ENCODE data around the gene TMEM220. TPM values are rescaled to one million over a fixed set of nuclear protein-coding genes. Genes with fewer than 3 reads are reported as not detected.

Gene TMEM220
- polyA plus RNA-seq, 1 of the 3 experiments (the other 2 are of a cell fraction), result 2.7 TPM

- TF ChIP-seq FOXJ3 (CRISPR knock-in tag; IDR thresholded peaks at IDR 0.05), result no peak
- no peak for TF ChIP-seq TAF1 (IDR thresholded peaks at IDR 0.05; ENCODE audit: borderline replicate concordance, low read depth, low read length)
Measured at GRCh38 chr17:10761281-10761680, 31.5 kb upstream of the TMEM220 start (continued).

- H3K4me2 ChIP-seq, result no peak overlapping the region
- H3K79me2 ChIP-seq (ENCODE audit: insufficient read depth), result no peaks in the 10 kb centered on the region
- no peaks in the 10 kb centered on the region for H3K36me3 ChIP-seq (replicated peaks in 1 of 2; ENCODE audit: control insufficient read depth in 1 of 2, insufficient read depth in 2 of 2, low read length in 1 of 2)
- no peak overlapping the region for H3K9ac ChIP-seq
- no peaks in the 10 kb centered on the region for H3K9me3 ChIP-seq
- no peaks in the 10 kb centered on the region for H3F3A ChIP-seq (replicated peaks; ENCODE audit: insufficient read depth)
- H2AFZ ChIP-seq (ENCODE audit: low read depth), result no peak overlapping the region
- no peaks in the 10 kb centered on the region for H3K27me3 ChIP-seq (ENCODE audit: insufficient read depth)
- no peak for DNase-seq
- CTCF ChIA-PET, result interaction anchor here (1.1 to 1.2 kb wide), 3 partner anchors 9 to 21 kb away, joined by 3 to 5 read pairs (median 3); no protein-coding TSS in a partner anchor
- POLR2A ChIA-PET, result no interaction called here
- WGBS (ENCODE audit: low lambda C conversion rate), result 63% methylated on average over 6 of the region's 6 CpGs
- H3K4me3 ChIP-seq (ENCODE audit: low read depth in 2 of 2, low read length in 1 of 2), result no peak overlapping the region
- H3K9me2 ChIP-seq, result no peaks in the 10 kb centered on the region
- no peaks in the 10 kb centered on the region for H4K20me1 ChIP-seq (ENCODE audit: insufficient read depth)
- no peak overlapping the region for H3K27ac ChIP-seq (ENCODE audit: low read depth in 2 of 2, low read length in 1 of 2)
- TF ChIP-seq RAD21 (IDR thresholded peaks at IDR 0.05; ENCODE audit: low read length) (no peak), PBX3 (IDR thresholded peaks at IDR 0.05) (no peak), TEAD4 (IDR thresholded peaks at IDR 0.05; ENCODE audit: borderline replicate concordance, insufficient read depth) (no peak), ELF1 (IDR thresholded peaks at IDR 0.05) (no peak), GATA2 (CRISPR knock-in tag; IDR thresholded peaks at IDR 0.05) (no peak), TAF1 (IDR thresholded peaks at IDR 0.05; ENCODE audit: borderline replicate concordance, low read depth, low read length) (no peak), MAX (IDR thresholded peaks at IDR 0.05; ENCODE audit: low read depth) (no peak), RCOR1 (IDR thresholded peaks at IDR 0.05; ENCODE audit: low read length) (no peak), EP300 (IDR thresholded peaks at IDR 0.05; ENCODE audit: borderline replicate concordance in 1 of 2, low read depth in 1 of 2, low read length in 1 of 2) (no peak), EZH2phosphoT487 (IDR thresholded peaks at IDR 0.05; ENCODE audit: borderline replicate concordance, low read depth) (no peak), MEF2A (IDR thresholded peaks at IDR 0.05; ENCODE audit: borderline replicate concordance, low read depth) (no peak)
- H3K4me1 ChIP-seq (ENCODE audit: control insufficient read depth in 1 of 2, insufficient read depth in 2 of 2, low read depth in 1 of 2, low read length in 1 of 2), result peaks cover 0 to 18% of the 10 kb centered on the region in 2 experiments; a peak in 1 of 4 replicates
Measured at GRCh38 chr17:10758062-10758461, 28.2 kb upstream of the TMEM220 start.

- Histone ChIP-seq H3K79me2 (ENCODE audit: insufficient read depth) (no peaks in the 10 kb centered on the region), H3K27me3 (ENCODE audit: insufficient read depth) (no peaks in the 10 kb centered on the region), H3K4me2 (no peak overlapping the region), H3K36me3 (replicated peaks in 1 of 2; ENCODE audit: control insufficient read depth in 1 of 2, insufficient read depth in 2 of 2, low read length in 1 of 2) (no peaks in the 10 kb centered on the region), H3K9me2 (no peaks in the 10 kb centered on the region), H3K9ac (no peak overlapping the region), H4K20me1 (ENCODE audit: insufficient read depth) (no peaks in the 10 kb centered on the region), H3K27ac (ENCODE audit: low read depth in 2 of 2, low read length in 1 of 2) (no peak overlapping the region), H3K4me1 (ENCODE audit: control insufficient read depth in 1 of 2, insufficient read depth in 2 of 2, low read depth in 1 of 2, low read length in 1 of 2) (peaks cover 0 to 21% of the 10 kb centered on the region in 2 experiments; a peak in 1 of 4 replicates), H3K4me3 (ENCODE audit: low read depth in 2 of 2, low read length in 1 of 2) (no peak overlapping the region), H3F3A (replicated peaks; ENCODE audit: insufficient read depth) (no peaks in the 10 kb centered on the region), H2AFZ (ENCODE audit: low read depth) (no peak overlapping the region), H3K9me3 (no peaks in the 10 kb centered on the region)
- CTCF ChIA-PET, result interaction anchor here (0.8 to 1.2 kb wide), 4 partner anchors 9 to 87 kb away, joined by 3 to 5 read pairs (median 4); no protein-coding TSS in a partner anchor
- no peak for DNase-seq
- POLR2A ChIA-PET, result no interaction called here
- WGBS (ENCODE audit: low lambda C conversion rate), result 40% methylated on average over 2 of the region's 2 CpGs
- TF ChIP-seq FOXM1 (IDR thresholded peaks at IDR 0.05; ENCODE audit: low read depth), result no peak
- no peak for TF ChIP-seq FOSL2 (IDR thresholded peaks at IDR 0.05; ENCODE audit: borderline replicate concordance, low read depth)
- TF ChIP-seq MEF2A (IDR thresholded peaks at IDR 0.05; ENCODE audit: borderline replicate concordance, low read depth), result no peak
- TF ChIP-seq ZBTB33 (IDR thresholded peaks at IDR 0.05; ENCODE audit: borderline replicate concordance, low read depth), result no peak
- TF ChIP-seq SMC3 (IDR thresholded peaks at IDR 0.05; ENCODE audit: low read depth, low read length), result no peak
- TF ChIP-seq NRF1 (IDR thresholded peaks at IDR 0.05; ENCODE audit: low read depth, low read length), result no peak
- TF ChIP-seq MXI1 (IDR thresholded peaks at IDR 0.05; ENCODE audit: low read depth, low read length), result no peak
- TF ChIP-seq REST (IDR thresholded peaks at IDR 0.05; ENCODE audit: low read depth, low read length), result no peak
- no peak for TF ChIP-seq JUND (IDR thresholded peaks at IDR 0.05)
- TF ChIP-seq MAX (IDR thresholded peaks at IDR 0.05; ENCODE audit: low read depth), result no peak
Measured at GRCh38 chr17:10757647-10758046, 27.8 kb upstream of the TMEM220 start.

All from SK-N-SH (cell line).